Measurements from ENCODE around the gene CUL9.

CUL9 gene

GRCh38 chr6:43202451-43202850, 20.5 kb downstream of the CUL9 start:
- no peak for DNase-seq

GRCh38 chr6:43203029-43203717, 21.2 kb downstream of the CUL9 start:
- DNase-seq, result no peak

- DNase-seq, result no peak
Observed at GRCh38 chr6:43203718-43204095, 21.7 kb downstream of the CUL9 start.

- no peak for DNase-seq
Observed at GRCh38 chr6:43204271-43205105, 22.5 kb downstream of the CUL9 start.

GRCh38 chr6:43205849-43206248, 23.9 kb downstream of the CUL9 start:
- no peak for DNase-seq

- no peak for DNase-seq
Observed at GRCh38 chr6:43207286-43207685, 25.3 kb downstream of the CUL9 start.

- DNase-seq, result no peak
Observed at GRCh38 chr6:43211955-43212354, 30.0 kb downstream of the CUL9 start.

GRCh38 chr6:43213431-43213830, 31.4 kb downstream of the CUL9 start:
- DNase-seq, result no peak

GRCh38 chr6:43215066-43215465, 33.1 kb downstream of the CUL9 start:
- no peak for DNase-seq

- no peak for DNase-seq
Observed at GRCh38 chr6:43216200-43216599, 34.2 kb downstream of the CUL9 start.

GRCh38 chr6:43217351-43217750, 35.4 kb downstream of the CUL9 start:
- no peak for DNase-seq

- DNase-seq, result no peak
Observed at GRCh38 chr6:43219119-43219518, 37.1 kb downstream of the CUL9 start.

GRCh38 chr6:43219814-43220213, 37.8 kb downstream of the CUL9 start:
- no peak for DNase-seq

GRCh38 chr6:43220439-43220951, 38.5 kb downstream of the CUL9 start:
- no peak for DNase-seq

- no peak for DNase-seq
Observed at GRCh38 chr6:43221046-43221972, 39.3 kb downstream of the CUL9 start.

- no peak for DNase-seq
Observed at GRCh38 chr6:43222418-43223059, 40.5 kb downstream of the CUL9 start.

GRCh38 chr6:43223175-43223574, 41.2 kb downstream of the CUL9 start:
- DNase-seq, result no peak

- DNase-seq, result peak; percentile 92
Observed at GRCh38 chr6:43226192-43226851, 44.3 kb downstream of the CUL9 start.

GRCh38 chr6:43228951-43229802, 47.2 kb downstream of the CUL9 start, which contains the start of gene DNPH1:
DNPH1 (minus strand) TSS chr6:43229481; CDS start chr6:43229456, 25 bp downstream.
- peak; percentile 83 for DNase-seq

GRCh38 chr6:43229803-43230620, 48.0 kb downstream of the CUL9 start:
- DNase-seq, result no peak
